ENCODE results near the gene ZNF98. TPM values are rescaled to one million over a fixed set of nuclear protein-coding genes. Genes with fewer than 3 reads are reported as not detected.

ZNF98 gene
- 1 to 10 TPM in 2 of 4 donors, under 1 TPM in 2; 0.17 to 1.6 (median 1.0) TPM for total RNA-seq

GRCh38 chr19:22422211-22422610, at the start of gene ZNF98:
Gene ZNF98 (minus strand): TSS chr19:22422346. CDS start chr19:22422224, 122 bp downstream.
- DNase-seq (ENCODE audit: extremely low spot score), result no peak
- TF ChIP-seq POLR2AphosphoS5 (IDR thresholded peaks at IDR 0.05) (peak in 1 of 2 donors; percentile 26), POLR2A (IDR thresholded peaks at IDR 0.05; ENCODE audit: low read depth) (no peak)
- H3K4me1 ChIP-seq, result peaks cover 0 to under 1% (median 0%) of the 10 kb centered on the region in 4 donors
- no peaks in the 10 kb centered on the region for H3K36me3 ChIP-seq
- intact Hi-C loops (cut with DNase I), result no loop called here
- H3K9me3 ChIP-seq, result peaks cover 0 to 26% (median 0%) of the 10 kb centered on the region in 4 donors
- no peak within 1 kb of the TSS for H3K27ac ChIP-seq (replicated peaks in 1 of 4)
- peaks cover 0 to 20% (median 0%) of the 10 kb centered on the region in 4 donors for H3K27me3 ChIP-seq
- peak within 1 kb of the TSS; percentile 34 to 60 (median 44) for H3K4me3 ChIP-seq
- WGBS, result 1% methylated on average over 16 of the region's 16 CpGs

- DNase-seq (ENCODE audit: extremely low spot score), result no peak
- 76% methylated on average over 3 of the region's 3 CpGs for WGBS
- no peaks in the 10 kb centered on the region for H3K27me3 ChIP-seq
- intact Hi-C loops (cut with DNase I), result no loop called here
- no peak overlapping the region for H3K27ac ChIP-seq (replicated peaks in 1 of 4)
- H3K4me3 ChIP-seq, result no peak overlapping the region
- no peaks in the 10 kb centered on the region for H3K4me1 ChIP-seq
- no peak for TF ChIP-seq EP300 (IDR thresholded peaks at IDR 0.05)
- TF ChIP-seq POLR2A (IDR thresholded peaks at IDR 0.05; ENCODE audit: low read depth), result no peak
- TF ChIP-seq POLR2AphosphoS5 (IDR thresholded peaks at IDR 0.05), result no peak
- H3K36me3 ChIP-seq, result no peaks in the 10 kb centered on the region
- H3K9me3 ChIP-seq, result peaks cover 0 to 68% (median 48%) of the 10 kb centered on the region in 4 donors
Observed at GRCh38 chr19:22446605-22447004, 24.5 kb upstream of the ZNF98 start.

- Histone ChIP-seq H3K36me3 (no peaks in the 10 kb centered on the region), H3K27me3 (no peaks in the 10 kb centered on the region), H3K4me1 (no peaks in the 10 kb centered on the region), H3K27ac (replicated peaks in 1 of 4) (no peak overlapping the region), H3K9me3 (peaks cover 0 to 59% (median 37%) of the 10 kb centered on the region in 4 donors), H3K4me3 (no peak overlapping the region)
- no peak for TF ChIP-seq POLR2A (IDR thresholded peaks at IDR 0.05; ENCODE audit: low read depth)
- TF ChIP-seq POLR2AphosphoS5 (IDR thresholded peaks at IDR 0.05), result no peak
- no peak for TF ChIP-seq CTCF (IDR thresholded peaks at IDR 0.05)
- no peak for TF ChIP-seq EP300 (IDR thresholded peaks at IDR 0.05)
- intact Hi-C loops (cut with DNase I), result no loop called here
- WGBS, result 88% methylated on average over 2 of the region's 2 CpGs
- DNase-seq (ENCODE audit: extremely low spot score), result no peak
Observed at GRCh38 chr19:22438011-22438410, 15.9 kb upstream of the ZNF98 start.

- peak overlapping the region in 1 of 4 donors; percentile 7 for H3K27ac ChIP-seq (replicated peaks in 1 of 4)
- peaks cover 0 to 36% (median 6%) of the 10 kb centered on the region in 4 donors for H3K27me3 ChIP-seq
- H3K36me3 ChIP-seq, result no peaks in the 10 kb centered on the region
- TF ChIP-seq POLR2AphosphoS5 (IDR thresholded peaks at IDR 0.05) (no peak), POLR2A (IDR thresholded peaks at IDR 0.05; ENCODE audit: low read depth) (no peak), EP300 (IDR thresholded peaks at IDR 0.05) (no peak), CTCF (IDR thresholded peaks at IDR 0.05) (no peak)
- WGBS, result 6% methylated on average over 18 of the region's 60 CpGs
- peak overlapping the region; percentile 30 to 51 (median 42) for H3K4me3 ChIP-seq
- peaks cover 0 to 15% (median 10%) of the 10 kb centered on the region in 4 donors for H3K4me1 ChIP-seq
- DNase-seq (ENCODE audit: extremely low spot score), result no peak
- intact Hi-C loops (cut with DNase I), result no loop called here
- H3K9me3 ChIP-seq, result peaks cover 0 to 20% (median 0%) of the 10 kb centered on the region in 4 donors
Observed at GRCh38 chr19:22427960-22428913, 6.1 kb upstream of the ZNF98 start.

GRCh38 chr19:22427547-22427946, 5.4 kb upstream of the ZNF98 start:
- H3K27ac ChIP-seq (replicated peaks in 1 of 4), result peak overlapping the region in 1 of 4 donors; percentile 7

More at GRCh38 chr19:22427547-22427946, 5.4 kb upstream of the ZNF98 start:
- peaks cover 0 to 15% (median 10%) of the 10 kb centered on the region in 4 donors for H3K4me1 ChIP-seq
- peak overlapping the region; percentile 30 to 51 (median 42) for H3K4me3 ChIP-seq
- DNase-seq (ENCODE audit: extremely low spot score), result no peak
- peaks cover 0 to 27% (median 0%) of the 10 kb centered on the region in 4 donors for H3K9me3 ChIP-seq
- intact Hi-C loops (cut with DNase I), result no loop called here
- H3K27me3 ChIP-seq, result peaks cover 0 to 42% (median 6%) of the 10 kb centered on the region in 4 donors
- TF ChIP-seq POLR2A (IDR thresholded peaks at IDR 0.05; ENCODE audit: low read depth), result no peak
- TF ChIP-seq CTCF (IDR thresholded peaks at IDR 0.05), result no peak
- no peak for TF ChIP-seq POLR2AphosphoS5 (IDR thresholded peaks at IDR 0.05)
- H3K36me3 ChIP-seq, result no peaks in the 10 kb centered on the region
- WGBS, result no CpG with 5 or more reads among the region's 19 CpGs
